ENCODE data around the gene GRIA3. TPM values are rescaled to one million over a fixed set of nuclear protein-coding genes. Genes with fewer than 3 reads are reported as not detected.

GRIA3 gene
- not detected for polyA plus RNA-seq

GRCh38 chrX:123184219-123184865, at the start of gene GRIA3:
GRIA3 (plus strand) TSS chrX:123184278; CDS start chrX:123184536, 258 bp downstream.
- peak within 1 kb of the TSS in 2 of 4 donors; percentile 45 to 47 for H3K4me3 Mint-ChIP-seq
- peaks cover 0 to 2% (median 0%) of the 10 kb centered on the region in 3 donors for H3K9me3 Mint-ChIP-seq
- peaks cover 13% of the 10 kb centered on the region for H3K27me3 Mint-ChIP-seq
- H3K36me3 Mint-ChIP-seq: no peaks in the 10 kb centered on the region
- H3K4me1 Mint-ChIP-seq: peaks cover 0 to 6% (median 1%) of the 10 kb centered on the region in 3 donors
- no peak within 1 kb of the TSS for H3K27ac Mint-ChIP-seq

- Mint-ChIP-seq H3K4me1 (no peaks in the 10 kb centered on the region), H3K27ac (no peak overlapping the region)
Observed at GRCh38 chrX:123138473-123138872, 45.6 kb upstream of the GRIA3 start.

GRCh38 chrX:123140454-123140853, 43.6 kb upstream of the GRIA3 start:
- Mint-ChIP-seq H3K9me3 (peaks cover 4 to 16% (median 8%) of the 10 kb centered on the region in 3 donors), H3K36me3 (no peaks in the 10 kb centered on the region), H3K4me1 (no peaks in the 10 kb centered on the region), H3K27me3 (no peaks in the 10 kb centered on the region), H3K4me3 (no peak overlapping the region), H3K27ac (no peak overlapping the region)

More at GRCh38 chrX:123138473-123138872, 45.6 kb upstream of the GRIA3 start:
- no peak overlapping the region for H3K4me3 Mint-ChIP-seq
- H3K9me3 Mint-ChIP-seq: peaks cover 6 to 17% (median 8%) of the 10 kb centered on the region in 3 donors
- H3K27me3 Mint-ChIP-seq: no peaks in the 10 kb centered on the region
- H3K36me3 Mint-ChIP-seq: no peaks in the 10 kb centered on the region

GRCh38 chrX:123140904-123141303, 43.2 kb upstream of the GRIA3 start:
- H3K27ac Mint-ChIP-seq: no peak overlapping the region
- H3K36me3 Mint-ChIP-seq: no peaks in the 10 kb centered on the region
- peaks cover 2 to 13% (median 8%) of the 10 kb centered on the region in 3 donors for H3K9me3 Mint-ChIP-seq
- H3K4me3 Mint-ChIP-seq: no peak overlapping the region
- H3K27me3 Mint-ChIP-seq: no peaks in the 10 kb centered on the region
- H3K4me1 Mint-ChIP-seq: no peaks in the 10 kb centered on the region

- H3K27ac Mint-ChIP-seq: peak overlapping the region in 1 of 3 donors; percentile 9
- H3K9me3 Mint-ChIP-seq: peaks cover 0 to 2% (median 0%) of the 10 kb centered on the region in 3 donors
- H3K27me3 Mint-ChIP-seq: no peaks in the 10 kb centered on the region
- no peaks in the 10 kb centered on the region for H3K4me1 Mint-ChIP-seq
- no peak overlapping the region for H3K4me3 Mint-ChIP-seq
- no peaks in the 10 kb centered on the region for H3K36me3 Mint-ChIP-seq
Observed at GRCh38 chrX:123153846-123154335, 30.2 kb upstream of the GRIA3 start.

GRCh38 chrX:123155327-123155726, 28.8 kb upstream of the GRIA3 start:
- H3K27ac Mint-ChIP-seq: no peak overlapping the region
- H3K9me3 Mint-ChIP-seq: peaks cover 1 to 8% (median 4%) of the 10 kb centered on the region in 3 donors
- no peaks in the 10 kb centered on the region for H3K4me1 Mint-ChIP-seq
- no peak overlapping the region for H3K4me3 Mint-ChIP-seq
- H3K27me3 Mint-ChIP-seq: no peaks in the 10 kb centered on the region
- H3K36me3 Mint-ChIP-seq: no peaks in the 10 kb centered on the region

GRCh38 chrX:123157586-123157985, 26.5 kb upstream of the GRIA3 start:
- Mint-ChIP-seq H3K27me3 (no peaks in the 10 kb centered on the region), H3K27ac (no peak overlapping the region), H3K4me1 (no peaks in the 10 kb centered on the region), H3K4me3 (no peak overlapping the region), H3K36me3 (no peaks in the 10 kb centered on the region), H3K9me3 (peaks cover 1 to 8% (median 6%) of the 10 kb centered on the region in 3 donors)

- H3K36me3 Mint-ChIP-seq: no peaks in the 10 kb centered on the region
- no peak overlapping the region for H3K4me3 Mint-ChIP-seq
- H3K4me1 Mint-ChIP-seq: no peaks in the 10 kb centered on the region
- H3K27ac Mint-ChIP-seq: no peak overlapping the region
- peaks cover 3 to 8% (median 6%) of the 10 kb centered on the region in 3 donors for H3K9me3 Mint-ChIP-seq
- no peaks in the 10 kb centered on the region for H3K27me3 Mint-ChIP-seq
Observed at GRCh38 chrX:123159403-123159802, 24.7 kb upstream of the GRIA3 start.

- Mint-ChIP-seq H3K27me3 (peaks cover 3% of the 10 kb centered on the region), H3K36me3 (no peaks in the 10 kb centered on the region), H3K27ac (no peak overlapping the region), H3K4me3 (no peak overlapping the region), H3K9me3 (peaks cover 4 to 6% (median 4%) of the 10 kb centered on the region in 3 donors), H3K4me1 (no peaks in the 10 kb centered on the region)
Observed at GRCh38 chrX:123167621-123168020, 16.5 kb upstream of the GRIA3 start.

- H3K27me3 Mint-ChIP-seq: peaks cover 3% of the 10 kb centered on the region
- no peak overlapping the region for H3K27ac Mint-ChIP-seq
- H3K36me3 Mint-ChIP-seq: no peaks in the 10 kb centered on the region
- H3K4me1 Mint-ChIP-seq: no peaks in the 10 kb centered on the region
- H3K4me3 Mint-ChIP-seq: no peak overlapping the region
- H3K9me3 Mint-ChIP-seq: peaks cover 2 to 6% (median 4%) of the 10 kb centered on the region in 3 donors
Observed at GRCh38 chrX:123169247-123169901, 14.7 kb upstream of the GRIA3 start.

- H3K4me3 Mint-ChIP-seq: no peak overlapping the region
- peaks cover 0 to 1% (median 0%) of the 10 kb centered on the region in 3 donors for H3K9me3 Mint-ChIP-seq
- H3K27ac Mint-ChIP-seq: no peak overlapping the region
- no peaks in the 10 kb centered on the region for H3K4me1 Mint-ChIP-seq
- H3K36me3 Mint-ChIP-seq: no peaks in the 10 kb centered on the region
- H3K27me3 Mint-ChIP-seq: peaks cover 3% of the 10 kb centered on the region
Observed at GRCh38 chrX:123170546-123170945, 13.5 kb upstream of the GRIA3 start.

GRCh38 chrX:123171781-123172180, 12.3 kb upstream of the GRIA3 start:
- no peak overlapping the region for H3K4me3 Mint-ChIP-seq
- H3K27ac Mint-ChIP-seq: no peak overlapping the region
- H3K9me3 Mint-ChIP-seq: peaks cover 0 to 1% (median 0%) of the 10 kb centered on the region in 3 donors
- peaks cover 3% of the 10 kb centered on the region for H3K27me3 Mint-ChIP-seq
- H3K36me3 Mint-ChIP-seq: no peaks in the 10 kb centered on the region
- H3K4me1 Mint-ChIP-seq: no peaks in the 10 kb centered on the region

GRCh38 chrX:123172869-123173268, 11.2 kb upstream of the GRIA3 start:
- H3K9me3 Mint-ChIP-seq: peaks cover 0 to 2% (median 1%) of the 10 kb centered on the region in 3 donors
- H3K4me1 Mint-ChIP-seq: no peaks in the 10 kb centered on the region

GRCh38 chrX:123173833-123174232, 10.2 kb upstream of the GRIA3 start:
- H3K27me3 Mint-ChIP-seq: no peaks in the 10 kb centered on the region
- no peak overlapping the region for H3K27ac Mint-ChIP-seq
- no peaks in the 10 kb centered on the region for H3K36me3 Mint-ChIP-seq
- peaks cover 0 to 2% (median 1%) of the 10 kb centered on the region in 3 donors for H3K9me3 Mint-ChIP-seq
- no peak overlapping the region for H3K4me3 Mint-ChIP-seq
- no peaks in the 10 kb centered on the region for H3K4me1 Mint-ChIP-seq

More at GRCh38 chrX:123172869-123173268, 11.2 kb upstream of the GRIA3 start:
- Mint-ChIP-seq H3K4me3 (no peak overlapping the region), H3K27ac (no peak overlapping the region), H3K36me3 (no peaks in the 10 kb centered on the region), H3K27me3 (no peaks in the 10 kb centered on the region)

- Mint-ChIP-seq H3K27ac (no peak overlapping the region), H3K4me3 (no peak overlapping the region), H3K36me3 (no peaks in the 10 kb centered on the region), H3K9me3 (peaks cover 0 to 2% (median 0%) of the 10 kb centered on the region in 3 donors), H3K4me1 (no peaks in the 10 kb centered on the region), H3K27me3 (no peaks in the 10 kb centered on the region)
Observed at GRCh38 chrX:123175366-123176122, 8.5 kb upstream of the GRIA3 start.
